HEK293 (cell line): Measurements from ENCODE around the gene RELCH.
A peak's percentile ranks its signal among the peaks of the same experiment; 100 is the strongest.

ENCODE experiments used
- CTCF ChIA-PET: fragments of 350-600 bp; formaldehyde crosslinking; extraction: SDS; loops from one replicate; lab custom pipeline; 2021; ENCODE audit warnings: antibody characterized with exemption; lab: Yijun Ruan, JAX
- POLR2A ChIA-PET: fragments of 300-600 bp; formaldehyde crosslinking; extraction: SDS; loops from one replicate; lab custom pipeline; 2020; ENCODE audit warnings: antibody characterized with exemption, inconsistent platforms; lab: Yijun Ruan, JAX
- H3K27ac ChIP-seq: fragments of 200-500 bp; sonication (Bioruptor generic); 2 replicates; pipeline ENCODE4 v1.5.1; 2014; ENCODE audit warnings: low read depth, low read length, control low read depth, inconsistent platforms; ENCODE audit errors: extremely low read depth
- H3K36me3 ChIP-seq, 2 experiments: fragments of 200-500 bp in 1 of 2; sonication (Bioruptor generic) in 1 of 2; 1 replicate in 1 of 2; 2 replicates in 1 of 2; pipeline ENCODE4 v1.5.1; 2014 to 2017; ENCODE audit warnings: inconsistent platforms in 2 of 2, low read length in 2 of 2; ENCODE audit not compliant: control insufficient read depth in 2 of 2, insufficient read depth in 1 of 2
- H3K4me1 ChIP-seq: fragments of 200-500 bp; sonication (Bioruptor generic); 2 replicates; pipeline ENCODE4 v1.5.1; 2014; ENCODE audit warnings: mild to moderate bottlenecking, low read length, inconsistent platforms; ENCODE audit not compliant: control insufficient read depth, insufficient read depth
- H3K4me3 ChIP-seq: 2 replicates; pipeline ENCODE4 v1.5.1; 2011; ENCODE audit warnings: low read depth, mild to moderate bottlenecking, control low read depth, low read length, moderate library complexity
- H3K9me3 ChIP-seq: fragments of 200-500 bp; sonication (Bioruptor generic); 2 replicates; pipeline ENCODE4 v1.5.1; 2014; ENCODE audit warnings: low read depth, low read length, inconsistent platforms; ENCODE audit not compliant: control insufficient read depth, insufficient read depth
- BCL11A ChIP-seq: fragments of 450-650 bp; formaldehyde crosslinking; IDR thresholded peaks from 2 replicates; pipeline ENCODE4 v1.5.1; 2016; ENCODE audit warnings: low read depth, missing biosample characterization, missing genetic modification characterization
- OVOL3 ChIP-seq: fragments of 450-650 bp; formaldehyde crosslinking; IDR thresholded peaks from 2 replicates; pipeline ENCODE4 v1.5.1; 2016; ENCODE audit warnings: missing biosample characterization, missing genetic modification characterization
- PRDM1 ChIP-seq: fragments of 450-650 bp; formaldehyde crosslinking; IDR thresholded peaks from 2 replicates; pipeline ENCODE4; 2016; ENCODE audit warnings: missing biosample characterization, missing genetic modification characterization
- SP7 ChIP-seq: fragments of 450-650 bp; formaldehyde crosslinking; IDR thresholded peaks from 2 replicates; pipeline ENCODE4 v1.5.1; 2016; ENCODE audit warnings: missing biosample characterization, missing genetic modification characterization
- ZBTB21 ChIP-seq: fragments of 450-650 bp; formaldehyde crosslinking; IDR thresholded peaks from 2 replicates; pipeline ENCODE4 v1.5.1; 2017; ENCODE audit warnings: missing biosample characterization, missing genetic modification characterization
- ZBTB48 ChIP-seq: fragments of 450-650 bp; formaldehyde crosslinking; IDR thresholded peaks from 2 replicates; pipeline ENCODE4 v1.5.1; 2016; ENCODE audit warnings: missing biosample characterization, missing genetic modification characterization
- ZNF10 ChIP-seq: fragments of 450-650 bp; formaldehyde crosslinking; IDR thresholded peaks from 2 replicates; pipeline ENCODE4 v1.5.1; 2017; ENCODE audit warnings: missing biosample characterization, missing genetic modification characterization
- ZNF112 ChIP-seq: fragments of 450-650 bp; formaldehyde crosslinking; IDR thresholded peaks from 2 replicates; pipeline ENCODE4 v1.5.0; 2017; ENCODE audit warnings: missing biosample characterization, missing genetic modification characterization
- ZNF132 ChIP-seq: fragments of 450-650 bp; formaldehyde crosslinking; IDR thresholded peaks from 2 replicates; pipeline ENCODE4 v1.5.1; 2017; ENCODE audit warnings: missing biosample characterization, missing genetic modification characterization, borderline replicate concordance
- ZNF19 ChIP-seq: fragments of 450-650 bp; formaldehyde crosslinking; IDR thresholded peaks from 2 replicates; pipeline ENCODE4; 2016; ENCODE audit warnings: missing biosample characterization, missing genetic modification characterization, low read depth
- ZNF274 ChIP-seq, 2 experiments: fragments of 200-500 bp in 1 of 2; fragments of 450-650 bp in 1 of 2; sonication (Bioruptor generic) in 1 of 2; formaldehyde crosslinking in 1 of 2; IDR thresholded peaks; 2 replicates each; pipeline versions ENCODE4 v1.5.1 to v1.6.1; 2014 to 2016; ENCODE audit warnings: borderline replicate concordance in 1 of 2, inconsistent platforms in 1 of 2, low read length in 1 of 2, missing biosample characterization in 1 of 2, missing genetic modification characterization in 1 of 2
- ZNF280C ChIP-seq: fragments of 450-650 bp; formaldehyde crosslinking; IDR thresholded peaks from 2 replicates; pipeline ENCODE4 v1.5.1; 2016; ENCODE audit warnings: missing biosample characterization, missing genetic modification characterization
- ZNF341 ChIP-seq: fragments of 450-650 bp; formaldehyde crosslinking; IDR thresholded peaks from 2 replicates; pipeline ENCODE4; 2016; ENCODE audit warnings: low read depth, missing biosample characterization, missing genetic modification characterization
- ZNF488 ChIP-seq: fragments of 450-650 bp; formaldehyde crosslinking; IDR thresholded peaks from 2 replicates; pipeline ENCODE4 v1.5.1; 2016; ENCODE audit warnings: missing biosample characterization, missing genetic modification characterization
- ZNF518A ChIP-seq: fragments of 450-650 bp; formaldehyde crosslinking; conservative IDR thresholded peaks from 2 replicates; pipeline ENCODE4 v1.5.1; 2016; ENCODE audit warnings: low read depth, missing biosample characterization, missing genetic modification characterization
- ZNF530 ChIP-seq: fragments of 450-650 bp; formaldehyde crosslinking; IDR thresholded peaks from 2 replicates; pipeline ENCODE4 v1.5.1; 2016; ENCODE audit warnings: low read depth, missing biosample characterization, missing genetic modification characterization
- ZNF555 ChIP-seq: fragments of 450-650 bp; formaldehyde crosslinking; conservative IDR thresholded peaks from 2 replicates; pipeline ENCODE4 v1.5.1; 2017; ENCODE audit warnings: missing biosample characterization, mild to moderate bottlenecking, missing genetic modification characterization, inconsistent platforms
- ZNF560 ChIP-seq: fragments of 450-650 bp; formaldehyde crosslinking; IDR thresholded peaks from 2 replicates; pipeline ENCODE4 v1.5.1; 2017; ENCODE audit warnings: missing biosample characterization, missing genetic modification characterization, borderline replicate concordance
- ZNF639 ChIP-seq: fragments of 450-650 bp; formaldehyde crosslinking; IDR thresholded peaks from 2 replicates; pipeline ENCODE4 v1.5.1; 2016; ENCODE audit warnings: missing biosample characterization, missing genetic modification characterization
- ZNF677 ChIP-seq: fragments of 450-650 bp; IDR thresholded peaks from 2 replicates; pipeline ENCODE4 v1.5.0; 2018; ENCODE audit warnings: missing biosample characterization, mild to moderate bottlenecking, missing genetic modification characterization, moderate library complexity
- ZNF76 ChIP-seq: fragments of 450-650 bp; formaldehyde crosslinking; IDR thresholded peaks from 2 replicates; pipeline ENCODE4; 2016; ENCODE audit warnings: low read depth, missing biosample characterization, missing genetic modification characterization, borderline replicate concordance
- ZSCAN30 ChIP-seq: fragments of 450-650 bp; IDR thresholded peaks from 2 replicates; pipeline ENCODE4 v1.5.1; 2018; ENCODE audit warnings: missing biosample characterization, mild to moderate bottlenecking, missing genetic modification characterization, moderate library complexity
- ZSCAN5A ChIP-seq: fragments of 450-650 bp; formaldehyde crosslinking; IDR thresholded peaks from 2 replicates; pipeline ENCODE4 v1.5.1; 2016; ENCODE audit warnings: missing biosample characterization, missing genetic modification characterization

The RELCH gene

GRCh38 chr18:62339106-62339988, 152.3 kb downstream of the RELCH start (continued):
- no peak for TF ChIP-seq BCL11A
- TF ChIP-seq ZNF677, result no peak
- TF ChIP-seq ZNF560, result no peak
- 0 out of 2 replicates have a peak, but pooled peaks have one; percentile 29 for TF ChIP-seq PRDM1 (tag by site-specific recombination)
- no peak for TF ChIP-seq ZNF488 (tag by site-specific recombination)
- no peak for TF ChIP-seq ZNF112 (tag by site-specific recombination)
- TF ChIP-seq ZNF341 (tag by site-specific recombination), result peak; percentile 49; the same call in 1 of the 2 replicates
- peak; percentile 85 for TF ChIP-seq SP7 (tag by site-specific recombination)

- ChIA-PET POLR2A (interaction anchor here (1.4 to 2.0 kb wide), 2 partner anchors 11 to 16 kb away, joined by 3 to 6 read pairs; partner anchors contain the start of gene TNFRSF11A), CTCF (interaction anchor here (0.6 to 3.1 kb wide), 5 partner anchors 9 to 364 kb away, joined by 3 to 10 read pairs (median 3); partner anchors contain the start of gene TNFRSF11A)
- Histone ChIP-seq H3K9me3 (no peaks in the 10 kb centered on the region), H3K4me3 (no peak overlapping the region), H3K4me1 (peaks cover 29% of the 10 kb centered on the region), H3K36me3 (no peaks in the 10 kb centered on the region), H3K27ac (no peak overlapping the region)
- TF ChIP-seq ZNF19, result no peak
- no peak for TF ChIP-seq ZNF530 (tag by site-specific recombination)
- no peak for TF ChIP-seq ZNF555 (tag by site-specific recombination)
- no peak for TF ChIP-seq ZNF10
- TF ChIP-seq ZNF132, result no peak
- no peak for TF ChIP-seq ZNF518A (tag by site-specific recombination)
- no peak for TF ChIP-seq ZNF639 (tag by site-specific recombination)
- TF ChIP-seq ZBTB48 (tag by site-specific recombination), result no peak
- no peak for TF ChIP-seq ZSCAN30 (tag by site-specific recombination)
- no peak for TF ChIP-seq ZBTB21 (tag by site-specific recombination)
- no peak for TF ChIP-seq ZNF280C
- no peak for TF ChIP-seq ZSCAN5A (tag by site-specific recombination)
- TF ChIP-seq ZNF76, result no peak
- TF ChIP-seq ZNF274 (IDR thresholded peaks at IDR 0.05; ENCODE audit: low read length), result no peak
- no peak for TF ChIP-seq ZNF274 (tag by site-specific recombination; IDR thresholded peaks at IDR 0.05; ENCODE audit: borderline replicate concordance)
- TF ChIP-seq OVOL3 (tag by site-specific recombination), result no peak
These were observed 153.9 kb downstream of the RELCH start for GRCh38 chr18:62340996-62341395.
